HCT116 (cell line): ENCODE measurements around the gene CPA2. TPM values are rescaled to one million over a fixed set of nuclear protein-coding genes. Genes with fewer than 3 reads are reported as not detected.

Source experiments
- ATAC-seq: fragments of 200-7000 bp; cut with Tn5 transposase; 2 replicates; pipeline ENCODE4 v1.9.1; 2020; ENCODE audit warnings: mild to moderate bottlenecking, moderate library complexity
- Bru-seq: library from RNA; stranded (reverse); fragments of 400-500 nt; gene quantifications from one replicate; lab custom pipeline; 2021; lab: Mats Ljungman, UMichigan
- BruChase-seq, 2 experiments: library from RNA; stranded (reverse); fragments of 400-500 nt; gene quantifications; one replicate each; lab custom pipeline; 2021; lab: Mats Ljungman, UMichigan
- BruUV-seq: library from RNA; stranded (reverse); fragments of 400-500 nt; replicated peaks from 2 replicates; lab custom pipeline; 2021; lab: Mats Ljungman, UMichigan
- CTCF ChIA-PET: fragments of 300-600 bp; sonication (Branson Sonifier 250); formaldehyde crosslinking; loops from one replicate; lab custom pipeline; 2021; ENCODE audit warnings: antibody characterized with exemption; lab: Charles Lee
- POLR2A ChIA-PET: fragments of 300-600, 350-600 bp; sonication (Branson Sonifier 250); formaldehyde crosslinking; loops from one replicate; lab custom pipeline; 2021; ENCODE audit warnings: antibody characterized with exemption; lab: Charles Lee
- RAD21 ChIA-PET, 2 experiments: fragments of 300-600 bp; sonication (Branson Sonifier 250); formaldehyde crosslinking; loops; one replicate each; lab custom pipeline; 2023; ENCODE audit warnings: low total read pairs in 2 of 2; ENCODE audit not compliant: uncharacterized antibody in 2 of 2, unreplicated experiment in 2 of 2, low non-redundant PET in 1 of 2; lab: Charles Lee
- DNase-seq: peaks from one replicate; pipeline ENCODE4 v3.0.0-alpha.2; 2010; ENCODE audit warnings: low read depth, low spot score
- H2AFZ ChIP-seq: fragments of 200-600 bp; shearing (Covaris generic), sonication (generic); 2 replicates; pipeline ENCODE4 v1.6.1; 2017; ENCODE audit warnings: low read depth, mixed run types, mixed read lengths, antibody characterized with exemption, low read length; ENCODE audit not compliant: poor library complexity, severe bottlenecking
- H3K27ac ChIP-seq: 2 replicates; pipeline ENCODE4 v1.5.1; 2012; ENCODE audit warnings: low read depth, low read length
- H3K27me3 ChIP-seq: fragments of 200-600 bp; sonication (generic); 2 replicates; pipeline ENCODE4 v1.6.1; 2016; ENCODE audit warnings: mixed run types, low read length, mixed read lengths; ENCODE audit not compliant: insufficient read depth
- H3K36me3 ChIP-seq, 2 experiments: fragments of 200-500 bp in 1 of 2; fragments of 200-600 bp in 1 of 2; sonication (Bioruptor generic) in 1 of 2; sonication (generic) in 1 of 2; 2 replicates each; pipeline versions ENCODE4 v1.5.1 to v1.6.1; 2014 to 2016; ENCODE audit warnings: low read length in 2 of 2, inconsistent platforms in 1 of 2, mixed read lengths in 1 of 2, mixed run types in 1 of 2; ENCODE audit not compliant: insufficient read depth in 2 of 2, control insufficient read depth in 1 of 2
- H3K4me1 ChIP-seq, 2 experiments: fragments of 200-600 bp in 1 of 2; sonication (generic) in 1 of 2; 2 replicates each; pipeline versions ENCODE4 v1.5.1 to v1.6.1; 2012 to 2017; ENCODE audit warnings: low read length in 2 of 2, inconsistent platforms in 1 of 2, mild to moderate bottlenecking in 1 of 2, mixed read lengths in 1 of 2, mixed run types in 1 of 2, moderate library complexity in 1 of 2; ENCODE audit not compliant: insufficient read depth in 2 of 2, control insufficient read depth in 1 of 2
- H3K4me2 ChIP-seq: fragments of 200-600 bp; sonication (generic); 2 replicates; pipeline ENCODE4 v1.6.1; 2017; ENCODE audit warnings: mixed run types, low read length, mixed read lengths
- H3K4me3 ChIP-seq, 2 experiments: fragments of 200-600 bp in 1 of 2; sonication (generic) in 1 of 2; replicated peaks in 1 of 2; 2 replicates each; pipeline ENCODE4 v1.5.1; 2011 to 2016; ENCODE audit warnings: low read length in 2 of 2, control low read depth in 1 of 2, low read depth in 1 of 2, mild to moderate bottlenecking in 1 of 2, mixed read lengths in 1 of 2, mixed run types in 1 of 2
- H3K79me2 ChIP-seq: fragments of 200-600 bp; sonication (generic); 2 replicates; pipeline ENCODE4 v1.6.1; 2017; ENCODE audit warnings: mild to moderate bottlenecking, mixed run types, low read length, moderate library complexity, mixed read lengths; ENCODE audit not compliant: insufficient read depth
- H3K9ac ChIP-seq: fragments of 200-600 bp; sonication (generic); 2 replicates; pipeline ENCODE4 v1.6.1; 2016; ENCODE audit warnings: low read length, mixed read lengths
- H3K9me2 ChIP-seq: fragments of 200-600 bp; sonication (generic), shearing (Covaris generic); 2 replicates; pipeline ENCODE4 v1.6.1; 2017; ENCODE audit warnings: mixed run types, mild to moderate bottlenecking, moderate library complexity; ENCODE audit not compliant: insufficient read depth
- H3K9me3 ChIP-seq, 2 experiments: fragments of 200-500 bp in 1 of 2; fragments of 200-600 bp in 1 of 2; sonication (Bioruptor generic) in 1 of 2; sonication (generic) in 1 of 2; 2 replicates each; pipeline ENCODE4 v1.6.1; 2014 to 2017; ENCODE audit warnings: low read length in 2 of 2, mixed read lengths in 2 of 2, inconsistent platforms in 1 of 2, low read depth in 1 of 2, mild to moderate bottlenecking in 1 of 2, mixed run types in 1 of 2, moderate library complexity in 1 of 2; ENCODE audit not compliant: control insufficient read depth in 1 of 2, insufficient read depth in 1 of 2
- H4K20me1 ChIP-seq: fragments of 200-600 bp; sonication (generic), shearing (Covaris generic); 2 replicates; pipeline ENCODE4 v1.6.1; 2017; ENCODE audit warnings: mixed run types, mild to moderate bottlenecking, moderate library complexity; ENCODE audit not compliant: insufficient read depth
- CEBPB ChIP-seq: IDR thresholded peaks from 2 replicates; pipeline ENCODE4 v1.6.1; 2012; ENCODE audit warnings: low read depth
- EZH2phosphoT487 ChIP-seq: fragments of 200-600 bp; IDR thresholded peaks from 2 replicates; pipeline ENCODE4 v1.6.1; 2018; ENCODE audit warnings: antibody characterized with exemption, borderline replicate concordance
- FOSL1 ChIP-seq: IDR thresholded peaks from 2 replicates; pipeline ENCODE4 v1.6.1; 2012; ENCODE audit warnings: low read depth
- JUND ChIP-seq: IDR thresholded peaks from 2 replicates; pipeline ENCODE4 v1.6.1; 2012
- POLR2AphosphoS5 ChIP-seq: IDR thresholded peaks from 2 replicates; pipeline ENCODE4 v1.6.1; 2011; ENCODE audit warnings: mild to moderate bottlenecking, low read depth, low read length, moderate library complexity
- SP1 ChIP-seq: IDR thresholded peaks from 2 replicates; pipeline ENCODE4 v1.6.1; 2012; ENCODE audit warnings: low read depth
- ZNF274 ChIP-seq: fragments of 200-500 bp; sonication (Bioruptor generic); IDR thresholded peaks from 2 replicates; pipeline ENCODE4 v1.6.1; 2014; ENCODE audit warnings: mild to moderate bottlenecking, low read depth, low read length, inconsistent platforms
- intact Hi-C: fragments of 100-400 bp; cut with micrococcal nuclease; formaldehyde crosslinking; loops from 2 replicates; pipeline ENCODE4 v1.10.0; 2022
- long read RNA-seq: library from polyadenylated mRNA; unstranded; transcript quantifications from one replicate; pipeline ENCODE4 v2.0.0, GENCODE V29; 2021; ENCODE audit not compliant: unreplicated experiment
- polyA plus RNA-seq: library from polyadenylated mRNA; unstranded; fragments of >200 nt; gene quantifications from 2 replicates; pipeline ENCODE4 v1.2.1, GENCODE V29; 2012; ENCODE audit warnings: missing spikeins
- total RNA-seq: library from RNA; stranded (reverse); gene quantifications from one replicate; pipeline ENCODE4 v1.2.1, GENCODE V29; 2021; ENCODE audit not compliant: unreplicated experiment
- TF ChIP-seq, protein P1 (sequence below), 3 experiments: fragments of 200-600 bp in 1 of 3; sonication (generic) in 1 of 3; IDR thresholded peaks in 2 of 3; conservative IDR thresholded peaks in 1 of 3; 2 replicates each; pipeline ENCODE4 v1.5.1; 2012 to 2017; ENCODE audit warnings: low read depth in 2 of 3, low read length in 2 of 3, antibody characterized with exemption in 1 of 3, borderline replicate concordance in 1 of 3, control low read depth in 1 of 3, mild to moderate bottlenecking in 1 of 3, mixed read lengths in 1 of 3, mixed run types in 1 of 3, moderate library complexity in 1 of 3; ENCODE audit not compliant: insufficient read depth in 1 of 3
- TF ChIP-seq, protein P2 (sequence below): IDR thresholded peaks from 2 replicates; pipeline ENCODE4 v1.6.1; 2012
- TF ChIP-seq, protein P3 (sequence below): IDR thresholded peaks from 2 replicates; pipeline ENCODE4 v1.6.1; 2011; ENCODE audit warnings: mild to moderate bottlenecking, low read length, moderate library complexity; ENCODE audit not compliant: insufficient replicate concordance; ENCODE audit errors: extremely low read depth

Gene CPA2
- total RNA-seq (1.5 TPM), Bru-seq, nascent RNA (percentile 13 among the genes with signal in this experiment), BruChase-seq, experiment 1, labeled RNA remaining after a 6-hour chase (percentile 4 among the genes with signal in this experiment), BruChase-seq, experiment 2, labeled RNA remaining after a 2-hour chase (percentile 7 among the genes with signal in this experiment)
- polyA plus RNA-seq, result 0.05 TPM in 1 of 2 replicates, not detected in the other
- long read RNA-seq, result 0 reads

DNA sequence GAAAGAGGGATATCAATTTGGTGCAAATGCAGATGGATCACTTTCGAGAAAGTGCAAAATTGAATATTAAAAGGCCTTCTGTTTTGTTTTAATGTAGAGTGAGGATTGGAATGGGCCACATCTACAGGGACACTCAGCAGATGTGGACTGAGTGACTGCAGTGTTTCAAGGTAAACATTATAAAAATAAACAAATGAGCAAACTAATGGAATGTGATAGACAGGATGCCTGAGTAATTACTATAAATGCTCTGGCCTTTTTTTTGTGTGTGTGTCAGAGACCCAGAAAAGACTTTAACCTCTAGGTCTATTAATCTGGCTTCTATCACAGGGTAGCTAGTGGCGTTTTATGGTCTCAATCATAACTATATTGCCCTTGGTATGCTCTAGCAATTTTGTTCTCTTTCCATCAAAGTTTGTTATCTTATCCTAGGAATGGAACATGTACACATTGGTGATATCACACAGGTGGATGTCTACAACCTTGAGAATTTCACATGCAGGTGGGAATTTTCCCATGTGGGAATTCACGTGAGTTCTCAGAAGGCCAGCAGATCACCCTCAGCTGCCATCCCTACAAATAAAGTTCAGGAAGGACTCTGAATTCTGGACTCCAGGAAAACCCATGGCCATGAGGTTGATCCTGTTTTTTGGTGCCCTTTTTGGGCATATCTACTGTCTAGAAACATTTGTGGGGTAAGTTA, at the start of gene CPA2:
Gene CPA2, plus strand, starts transcription at position 606 of the 703 bp plus-strand sequence. Its CDS starts 19 bp downstream, at position 625.
- no peak for DNase-seq
- ChIA-PET CTCF (no interaction called here), POLR2A (no interaction called here), RAD21 (no interaction called here)
- Histone ChIP-seq H3K79me2 (no peaks in the 10 kb centered on the region), H3K9me3 (no peaks in the 10 kb centered on the region), H3K9ac (no peak within 1 kb of the TSS), H3K27me3 (no peaks in the 10 kb centered on the region), H3K9me2 (no peaks in the 10 kb centered on the region), H3K36me3 (no peaks in the 10 kb centered on the region), H3K4me2 (no peak within 1 kb of the TSS), H2AFZ (no peak within 1 kb of the TSS), H4K20me1 (no peaks in the 10 kb centered on the region), H3K27ac (no peak within 1 kb of the TSS), H3K4me1 (no peaks in the 10 kb centered on the region), H3K4me3 (no peak within 1 kb of the TSS)
- TF ChIP-seq CEBPB, result no peak
- TF ChIP-seq JUND, result no peak
- TF ChIP-seq ZNF274, result no peak
- no peak for TF ChIP-seq EZH2phosphoT487
- TF ChIP-seq, protein P1, sequence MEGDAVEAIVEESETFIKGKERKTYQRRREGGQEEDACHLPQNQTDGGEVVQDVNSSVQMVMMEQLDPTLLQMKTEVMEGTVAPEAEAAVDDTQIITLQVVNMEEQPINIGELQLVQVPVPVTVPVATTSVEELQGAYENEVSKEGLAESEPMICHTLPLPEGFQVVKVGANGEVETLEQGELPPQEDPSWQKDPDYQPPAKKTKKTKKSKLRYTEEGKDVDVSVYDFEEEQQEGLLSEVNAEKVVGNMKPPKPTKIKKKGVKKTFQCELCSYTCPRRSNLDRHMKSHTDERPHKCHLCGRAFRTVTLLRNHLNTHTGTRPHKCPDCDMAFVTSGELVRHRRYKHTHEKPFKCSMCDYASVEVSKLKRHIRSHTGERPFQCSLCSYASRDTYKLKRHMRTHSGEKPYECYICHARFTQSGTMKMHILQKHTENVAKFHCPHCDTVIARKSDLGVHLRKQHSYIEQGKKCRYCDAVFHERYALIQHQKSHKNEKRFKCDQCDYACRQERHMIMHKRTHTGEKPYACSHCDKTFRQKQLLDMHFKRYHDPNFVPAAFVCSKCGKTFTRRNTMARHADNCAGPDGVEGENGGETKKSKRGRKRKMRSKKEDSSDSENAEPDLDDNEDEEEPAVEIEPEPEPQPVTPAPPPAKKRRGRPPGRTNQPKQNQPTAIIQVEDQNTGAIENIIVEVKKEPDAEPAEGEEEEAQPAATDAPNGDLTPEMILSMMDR (IDR thresholded peaks at IDR 0.05 in 2 of 3, conservative IDR thresholded peaks at IDR 0.05 in 1 of 3; ENCODE audit: borderline replicate concordance in 1 of 3, insufficient read depth in 1 of 3, low read depth in 2 of 3, low read length in 2 of 3), result no peak
- TF ChIP-seq, protein P2, sequence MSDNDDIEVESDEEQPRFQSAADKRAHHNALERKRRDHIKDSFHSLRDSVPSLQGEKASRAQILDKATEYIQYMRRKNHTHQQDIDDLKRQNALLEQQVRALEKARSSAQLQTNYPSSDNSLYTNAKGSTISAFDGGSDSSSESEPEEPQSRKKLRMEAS, result no peak
- no peak for TF ChIP-seq SP1
- TF ChIP-seq FOSL1, result no peak
- no peak for TF ChIP-seq POLR2AphosphoS5
- TF ChIP-seq, protein P3, sequence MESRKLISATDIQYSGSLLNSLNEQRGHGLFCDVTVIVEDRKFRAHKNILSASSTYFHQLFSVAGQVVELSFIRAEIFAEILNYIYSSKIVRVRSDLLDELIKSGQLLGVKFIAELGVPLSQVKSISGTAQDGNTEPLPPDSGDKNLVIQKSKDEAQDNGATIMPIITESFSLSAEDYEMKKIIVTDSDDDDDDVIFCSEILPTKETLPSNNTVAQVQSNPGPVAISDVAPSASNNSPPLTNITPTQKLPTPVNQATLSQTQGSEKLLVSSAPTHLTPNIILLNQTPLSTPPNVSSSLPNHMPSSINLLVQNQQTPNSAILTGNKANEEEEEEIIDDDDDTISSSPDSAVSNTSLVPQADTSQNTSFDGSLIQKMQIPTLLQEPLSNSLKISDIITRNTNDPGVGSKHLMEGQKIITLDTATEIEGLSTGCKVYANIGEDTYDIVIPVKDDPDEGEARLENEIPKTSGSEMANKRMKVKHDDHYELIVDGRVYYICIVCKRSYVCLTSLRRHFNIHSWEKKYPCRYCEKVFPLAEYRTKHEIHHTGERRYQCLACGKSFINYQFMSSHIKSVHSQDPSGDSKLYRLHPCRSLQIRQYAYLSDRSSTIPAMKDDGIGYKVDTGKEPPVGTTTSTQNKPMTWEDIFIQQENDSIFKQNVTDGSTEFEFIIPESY, result no peak
- intact Hi-C loops, result no loop called here
- no peak for ATAC-seq
- BruUV-seq, result no TSS peak
